ENCODE measurements around the gene FAM222A. TPM values are rescaled to one million over a fixed set of nuclear protein-coding genes. Genes with fewer than 3 reads are reported as not detected.
A peak's percentile ranks its signal among the peaks of the same experiment; 100 is the strongest.

Gene FAM222A
- total RNA-seq (2021) (1.3 to 1.6 TPM (median 1.6 TPM) in 3 replicates), Bru-seq, nascent RNA (percentile 30 among the genes with signal in this experiment)
- long read RNA-seq, experiment 1, transcript FAM222A-202 (3 exons, 3,294 nt) = major isoform, 7 of 10 reads
- long read RNA-seq, experiment 1, partial matches to known transcripts = 1 of 10 reads
- long read RNA-seq, experiment 1, other reads (novel, unspliced or antisense) = 2 of 10 reads
- long read RNA-seq, experiment 2 = 0 reads
- long read RNA-seq, experiment 3 = 0 reads

- ChIA-PET POLR2A (interaction anchor here (1.0 to 1.3 kb wide), 2 partner anchors 15 to 22 kb away, joined by 3 to 5 read pairs; no protein-coding TSS in a partner anchor), CTCF (interaction anchor here (0.9 to 2.9 kb wide), 8 partner anchors 10 to 115 kb away, joined by 3 to 30 read pairs (median 5); no protein-coding TSS in a partner anchor)
- Mint-ChIP-seq H3K4me3 (peak within 1 kb of the TSS; percentile 60), H3K9me3 (no peaks in the 10 kb centered on the region), H3K36me3 (no peaks in the 10 kb centered on the region), H3K27ac (no peak within 1 kb of the TSS), H3K27me3 (ENCODE audit: low read depth) (peaks cover 51% of the 10 kb centered on the region), H3K4me1 (peaks cover 32% of the 10 kb centered on the region)
- DNase-seq (ENCODE audit: low spot score) (peak; percentile 96), ATAC-seq (peak; percentile 74)
- TF ChIP-seq NR3C1 (CRISPR knock-in tag; conservative IDR thresholded peaks at IDR 0.05; ENCODE audit: low read depth) = no peak
- TF ChIP-seq, protein P1, sequence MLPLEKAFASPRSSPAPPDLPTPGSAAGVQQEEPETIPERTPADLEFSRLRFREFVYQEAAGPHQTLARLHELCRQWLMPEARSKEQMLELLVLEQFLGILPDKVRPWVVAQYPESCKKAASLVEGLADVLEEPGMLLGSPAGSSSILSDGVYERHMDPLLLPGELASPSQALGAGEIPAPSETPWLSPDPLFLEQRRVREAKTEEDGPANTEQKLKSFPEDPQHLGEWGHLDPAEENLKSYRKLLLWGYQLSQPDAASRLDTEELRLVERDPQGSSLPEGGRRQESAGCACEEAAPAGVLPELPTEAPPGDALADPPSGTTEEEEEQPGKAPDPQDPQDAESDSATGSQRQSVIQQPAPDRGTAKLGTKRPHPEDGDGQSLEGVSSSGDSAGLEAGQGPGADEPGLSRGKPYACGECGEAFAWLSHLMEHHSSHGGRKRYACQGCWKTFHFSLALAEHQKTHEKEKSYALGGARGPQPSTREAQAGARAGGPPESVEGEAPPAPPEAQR (CRISPR knock-in tag; IDR thresholded peaks at IDR 0.05) = no peak
- peak; percentile 93 for TF ChIP-seq SP1 (CRISPR knock-in tag; conservative IDR thresholded peaks at IDR 0.05)
- peak; percentile 43; the same call in 1 of the 2 replicates for TF ChIP-seq ETV6 (CRISPR knock-in tag; IDR thresholded peaks at IDR 0.05)
- TF ChIP-seq NFATC4 (CRISPR knock-in tag; IDR thresholded peaks at IDR 0.05) = no peak
- TF ChIP-seq ARID4B (CRISPR knock-in tag; IDR thresholded peaks at IDR 0.05; ENCODE audit: borderline replicate concordance) = 0 out of 2 replicates have a peak, but pooled peaks have one; percentile 24
- no peak for TF ChIP-seq PRRX2 (CRISPR knock-in tag; IDR thresholded peaks at IDR 0.05)
- TF ChIP-seq, protein P2, sequence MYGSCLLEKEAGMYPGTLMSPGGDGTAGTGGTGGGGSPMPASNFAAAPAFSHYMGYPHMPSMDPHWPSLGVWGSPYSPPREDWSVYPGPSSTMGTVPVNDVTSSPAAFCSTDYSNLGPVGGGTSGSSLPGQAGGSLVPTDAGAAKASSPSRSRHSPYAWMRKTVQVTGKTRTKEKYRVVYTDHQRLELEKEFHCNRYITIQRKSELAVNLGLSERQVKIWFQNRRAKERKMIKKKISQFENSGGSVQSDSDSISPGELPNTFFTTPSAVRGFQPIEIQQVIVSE (CRISPR knock-in tag; IDR thresholded peaks at IDR 0.05; ENCODE audit: borderline replicate concordance) = no peak
- TF ChIP-seq ZNF425 (CRISPR knock-in tag; conservative IDR thresholded peaks at IDR 0.05) = no peak
- no peak for TF ChIP-seq KAT7 (CRISPR knock-in tag; IDR thresholded peaks at IDR 0.05; ENCODE audit: borderline replicate concordance)
- TF ChIP-seq ATF1 (CRISPR knock-in tag; IDR thresholded peaks at IDR 0.05) = no peak
- TF ChIP-seq ZNF232 (CRISPR knock-in tag; IDR thresholded peaks at IDR 0.05) = no peak
- no peak; the same call in 1 of the 2 replicates for TF ChIP-seq GTF2I (CRISPR knock-in tag; conservative IDR thresholded peaks at IDR 0.05)
- peak; percentile 64 for TF ChIP-seq NFYB (CRISPR knock-in tag; conservative IDR thresholded peaks at IDR 0.05; ENCODE audit: low read depth)
- TF ChIP-seq MYBL2 (CRISPR knock-in tag; IDR thresholded peaks at IDR 0.05) = no peak
- TF ChIP-seq, protein P3, sequence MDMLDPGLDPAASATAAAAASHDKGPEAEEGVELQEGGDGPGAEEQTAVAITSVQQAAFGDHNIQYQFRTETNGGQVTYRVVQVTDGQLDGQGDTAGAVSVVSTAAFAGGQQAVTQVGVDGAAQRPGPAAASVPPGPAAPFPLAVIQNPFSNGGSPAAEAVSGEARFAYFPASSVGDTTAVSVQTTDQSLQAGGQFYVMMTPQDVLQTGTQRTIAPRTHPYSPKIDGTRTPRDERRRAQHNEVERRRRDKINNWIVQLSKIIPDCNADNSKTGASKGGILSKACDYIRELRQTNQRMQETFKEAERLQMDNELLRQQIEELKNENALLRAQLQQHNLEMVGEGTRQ (CRISPR knock-in tag; IDR thresholded peaks at IDR 0.05) = no peak
- TF ChIP-seq ZMAT4 (CRISPR knock-in tag; IDR thresholded peaks at IDR 0.05) = no peak
- TF ChIP-seq IRF2 (CRISPR knock-in tag; IDR thresholded peaks at IDR 0.05; ENCODE audit: borderline replicate concordance, low read depth) = no peak
- TF ChIP-seq CREB1 (CRISPR knock-in tag; IDR thresholded peaks at IDR 0.05) = no peak
- TF ChIP-seq EMX1 (CRISPR knock-in tag; IDR thresholded peaks at IDR 0.05) = no peak
- TF ChIP-seq ZNF416 (CRISPR knock-in tag; IDR thresholded peaks at IDR 0.05) = no peak
- no peak for TF ChIP-seq NR1H2 (CRISPR knock-in tag; IDR thresholded peaks at IDR 0.05)
- TF ChIP-seq TEAD1 (CRISPR knock-in tag; IDR thresholded peaks at IDR 0.05) = no peak
- TF ChIP-seq ERG (CRISPR knock-in tag; IDR thresholded peaks at IDR 0.05) = no peak
- no peak for TF ChIP-seq GABPB1 (CRISPR knock-in tag; IDR thresholded peaks at IDR 0.05)
These were observed at the start of gene FAM222A for GRCh38 chr12:109713187-109714070. FAM222A (plus strand) TSS chr12:109713825; CDS start chr12:109744147, 30,322 bp downstream.

Measured in WTC11 (cell line).